Suprapubic skin (tissue), 4 donors: ENCODE measurements around the gene ANK2.

Experiments used
- EP300 ChIP-seq: sonication (generic); formaldehyde crosslinking; IDR thresholded peaks from one replicate; pipeline ENCODE4 v1.6.1; 2017; ENCODE audit warnings: antibody characterized with exemption
- POLR2AphosphoS5 ChIP-seq, 3 donors: sonication (generic); formaldehyde crosslinking; IDR thresholded peaks; one replicate each; pipeline ENCODE4 v1.6.1; 2017; ENCODE audit warnings: antibody characterized with exemption in 3 of 3
- TF ChIP-seq, protein P1 (sequence below), 2 donors: fragments of 200-600 bp in 1 of 2; fragments of 450-650 bp in 1 of 2; sonication (generic) in 1 of 2; IDR thresholded peaks; one replicate each; pipeline ENCODE4 v1.5.1; 2016 to 2019; ENCODE audit warnings: antibody characterized with exemption in 2 of 2, mild to moderate bottlenecking in 1 of 2, moderate library complexity in 1 of 2

DNA sequence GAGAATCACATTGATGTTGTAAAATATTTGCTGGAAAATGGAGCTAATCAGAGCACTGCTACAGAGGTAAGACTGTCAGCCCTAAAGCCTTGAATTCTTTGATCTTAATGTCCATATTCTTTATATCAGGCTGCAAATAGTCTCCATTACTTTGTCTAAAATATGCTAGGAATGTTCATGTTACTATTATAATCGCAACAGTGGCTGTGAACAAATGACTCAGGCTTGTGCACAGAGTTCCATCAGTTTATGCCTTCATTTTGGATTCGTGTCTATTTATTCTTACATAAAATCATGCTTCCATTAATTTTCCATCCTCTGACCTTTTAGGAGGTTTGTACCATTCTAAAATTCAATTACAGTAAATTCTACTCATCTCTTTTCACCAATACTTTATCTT lies 182.7 kb downstream of the ANK2 start:
- TF ChIP-seq, protein P1, sequence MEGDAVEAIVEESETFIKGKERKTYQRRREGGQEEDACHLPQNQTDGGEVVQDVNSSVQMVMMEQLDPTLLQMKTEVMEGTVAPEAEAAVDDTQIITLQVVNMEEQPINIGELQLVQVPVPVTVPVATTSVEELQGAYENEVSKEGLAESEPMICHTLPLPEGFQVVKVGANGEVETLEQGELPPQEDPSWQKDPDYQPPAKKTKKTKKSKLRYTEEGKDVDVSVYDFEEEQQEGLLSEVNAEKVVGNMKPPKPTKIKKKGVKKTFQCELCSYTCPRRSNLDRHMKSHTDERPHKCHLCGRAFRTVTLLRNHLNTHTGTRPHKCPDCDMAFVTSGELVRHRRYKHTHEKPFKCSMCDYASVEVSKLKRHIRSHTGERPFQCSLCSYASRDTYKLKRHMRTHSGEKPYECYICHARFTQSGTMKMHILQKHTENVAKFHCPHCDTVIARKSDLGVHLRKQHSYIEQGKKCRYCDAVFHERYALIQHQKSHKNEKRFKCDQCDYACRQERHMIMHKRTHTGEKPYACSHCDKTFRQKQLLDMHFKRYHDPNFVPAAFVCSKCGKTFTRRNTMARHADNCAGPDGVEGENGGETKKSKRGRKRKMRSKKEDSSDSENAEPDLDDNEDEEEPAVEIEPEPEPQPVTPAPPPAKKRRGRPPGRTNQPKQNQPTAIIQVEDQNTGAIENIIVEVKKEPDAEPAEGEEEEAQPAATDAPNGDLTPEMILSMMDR (IDR thresholded peaks at IDR 0.05) = no peak
- TF ChIP-seq POLR2AphosphoS5 (IDR thresholded peaks at IDR 0.05) (no peak), EP300 (no peak)
